ENCODE data around the gene C9orf43.

The C9orf43 gene

GRCh38 chr9:113386571-113387393, 23.8 kb upstream of the C9orf43 start:
- H3K4me3 ChIP-seq (ENCODE audit: low read depth, low read length), result no peak overlapping the region
- no peak for TF ChIP-seq CTCF (conservative IDR thresholded peaks at IDR 0.05; ENCODE audit: low read depth, low read length)
- no peak for DNase-seq (ENCODE audit: low read depth)

- DNase-seq (ENCODE audit: low read depth), result no peak
- TF ChIP-seq CTCF (conservative IDR thresholded peaks at IDR 0.05; ENCODE audit: low read depth, low read length), result no peak
- no peak overlapping the region for H3K4me3 ChIP-seq (ENCODE audit: low read depth, low read length)
Measured at GRCh38 chr9:113387560-113388230, 22.9 kb upstream of the C9orf43 start.

- H3K4me3 ChIP-seq (ENCODE audit: low read depth, low read length), result no peak overlapping the region
- no peak for DNase-seq (ENCODE audit: low read depth)
- TF ChIP-seq CTCF (conservative IDR thresholded peaks at IDR 0.05; ENCODE audit: low read depth, low read length), result no peak
Measured at GRCh38 chr9:113388833-113389232, 21.7 kb upstream of the C9orf43 start.

GRCh38 chr9:113389451-113389850, 21.1 kb upstream of the C9orf43 start:
- no peak for TF ChIP-seq CTCF (conservative IDR thresholded peaks at IDR 0.05; ENCODE audit: low read depth, low read length)
- no peak for DNase-seq (ENCODE audit: low read depth)
- H3K4me3 ChIP-seq (ENCODE audit: low read depth, low read length), result no peak overlapping the region

GRCh38 chr9:113390192-113390960, 20.2 kb upstream of the C9orf43 start:
- no peak for DNase-seq (ENCODE audit: low read depth)
- H3K4me3 ChIP-seq (ENCODE audit: low read depth, low read length), result no peak overlapping the region
- no peak for TF ChIP-seq CTCF (conservative IDR thresholded peaks at IDR 0.05; ENCODE audit: low read depth, low read length)

- DNase-seq (ENCODE audit: low read depth), result no peak
Measured at GRCh38 chr9:113391917-113392316, 18.6 kb upstream of the C9orf43 start.

More at GRCh38 chr9:113391917-113392316, 18.6 kb upstream of the C9orf43 start:
- TF ChIP-seq CTCF (conservative IDR thresholded peaks at IDR 0.05; ENCODE audit: low read depth, low read length), result no peak
- no peak overlapping the region for H3K4me3 ChIP-seq (ENCODE audit: low read depth, low read length)
